Panc1 (cell line): ENCODE measurements around the gene DEDD2. TPM values are rescaled to one million over a fixed set of nuclear protein-coding genes. Genes with fewer than 3 reads are reported as not detected.

ENCODE experiments used
- ATAC-seq: fragments of 200-7000 bp; cut with Tn5 transposase; 2 replicates; pipeline ENCODE4 v1.9.1; 2020; ENCODE audit warnings: mild to moderate bottlenecking, moderate library complexity
- BruUV-seq: library from RNA; stranded (reverse); fragments of 400-500 nt; replicated peaks from 2 replicates; lab custom pipeline; 2021; lab: Mats Ljungman, UMichigan
- CTCF ChIA-PET: fragments of 300-600 bp; sonication (Branson Sonifier 250); formaldehyde crosslinking; loops from one replicate; lab custom pipeline; 2022; ENCODE audit warnings: antibody characterized with exemption; lab: Charles Lee
- POLR2A ChIA-PET: fragments of 300-600 bp; sonication (Branson Sonifier 250); formaldehyde crosslinking; loops from one replicate; lab custom pipeline; 2022; ENCODE audit warnings: antibody characterized with exemption; lab: Charles Lee
- DNase-seq: peaks from one replicate; pipeline ENCODE4 v3.0.0-alpha.2; 2010; ENCODE audit warnings: low read depth, low spot score
- H3K27ac ChIP-seq: 2 replicates; pipeline ENCODE4 v1.5.1; 2011; ENCODE audit warnings: mild to moderate bottlenecking, low read length, inconsistent platforms
- H3K27me3 ChIP-seq: fragments of 200-500 bp; sonication (Bioruptor generic); 2 replicates; pipeline ENCODE4 v1.6.0; 2014; ENCODE audit warnings: low read length, inconsistent platforms; ENCODE audit not compliant: control insufficient read depth, insufficient read depth
- H3K36me3 ChIP-seq: fragments of 200-500 bp; sonication (Bioruptor generic); 2 replicates; pipeline ENCODE4 v1.5.1; 2014; ENCODE audit warnings: inconsistent platforms, mild to moderate bottlenecking, low read length, moderate library complexity; ENCODE audit not compliant: control insufficient read depth, insufficient read depth
- H3K4me1 ChIP-seq: 2 replicates; pipeline ENCODE4 v1.5.1; 2011; ENCODE audit warnings: inconsistent platforms, mild to moderate bottlenecking, low read length, moderate library complexity; ENCODE audit not compliant: control insufficient read depth, insufficient read depth
- H3K4me3 ChIP-seq, 2 experiments: 2 replicates each; pipeline ENCODE4 v1.5.1; 2011 to 2012; ENCODE audit warnings: low read depth in 2 of 2, low read length in 2 of 2, mild to moderate bottlenecking in 2 of 2, inconsistent platforms in 1 of 2, moderate library complexity in 1 of 2
- H3K9me3 ChIP-seq: fragments of 200-500 bp; sonication (Bioruptor generic); 2 replicates; pipeline ENCODE4 v1.5.1; 2014; ENCODE audit warnings: low read depth, mild to moderate bottlenecking, inconsistent platforms, low read length, moderate library complexity; ENCODE audit not compliant: control insufficient read depth, insufficient read depth
- CTCF ChIP-seq: fragments of 450-650 bp; IDR thresholded peaks from 2 replicates; pipeline ENCODE4 v1.5.1; 2017; ENCODE audit warnings: mild to moderate bottlenecking
- POLR2AphosphoS5 ChIP-seq: IDR thresholded peaks from 2 replicates; pipeline ENCODE4 v1.6.1; 2012; ENCODE audit warnings: mild to moderate bottlenecking, low read depth, low read length, moderate library complexity
- SIN3A ChIP-seq: IDR thresholded peaks from 2 replicates; pipeline ENCODE4 v1.6.1; 2012; ENCODE audit warnings: low read depth, mild to moderate bottlenecking, low read length, moderate library complexity, borderline replicate concordance; ENCODE audit not compliant: insufficient read depth
- TCF7L2 ChIP-seq: IDR thresholded peaks from 2 replicates; pipeline ENCODE4 v1.6.1; 2011; ENCODE audit warnings: mild to moderate bottlenecking, low read depth, low read length, inconsistent platforms
- in situ Hi-C: cut with HindIII; loops from 2 replicates; pipeline ENCODE4 v1.10.0; 2016; ENCODE audit warnings: low sequenced_read_pairs, low pct_unique_long_range_greater_than_20kb
- intact Hi-C: fragments of 100-400 bp; cut with micrococcal nuclease; formaldehyde crosslinking; loops from one replicate; pipeline ENCODE4 v1.10.0; 2022; ENCODE audit not compliant: unreplicated experiment
- total RNA-seq: library from RNA; stranded (reverse); gene quantifications from one replicate; pipeline ENCODE4 v1.2.1, GENCODE V29; 2021; ENCODE audit not compliant: unreplicated experiment
- TF ChIP-seq, protein P1 (sequence below), 2 experiments: IDR thresholded peaks; 2 replicates each; pipeline ENCODE4 v1.6.1; 2011 to 2012; ENCODE audit warnings: low read depth in 2 of 2, control low read depth in 1 of 2, low read length in 1 of 2, mild to moderate bottlenecking in 1 of 2, moderate library complexity in 1 of 2; ENCODE audit not compliant: insufficient read depth in 1 of 2

Gene DEDD2
- total RNA-seq, 1 experiment from 2014 or later = 13.2 TPM

DNA sequence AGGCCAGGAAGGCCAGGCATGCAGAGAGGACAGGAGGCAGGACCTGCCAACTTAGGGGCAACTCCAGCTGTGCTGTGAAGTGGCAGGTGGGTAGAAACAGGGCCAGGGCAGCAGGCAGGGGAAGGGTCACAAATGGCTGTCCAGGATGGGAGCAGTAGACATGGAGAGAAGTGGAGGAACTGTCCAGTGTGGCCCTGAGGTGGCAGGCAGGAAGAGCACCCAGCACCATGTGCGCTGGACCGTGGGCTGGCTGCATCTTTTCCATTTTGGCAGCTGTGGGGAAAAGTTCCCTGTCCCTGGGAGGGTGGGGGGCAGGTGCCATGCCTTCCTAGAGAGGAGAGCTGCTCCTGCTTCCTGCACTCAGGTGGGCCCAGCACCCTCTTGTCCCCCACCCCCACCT, 13.8 kb downstream of the DEDD2 start:
- intact Hi-C loops (no loop called here), in situ Hi-C loops (no loop called here)
- no peaks in the 10 kb centered on the region; the same call in 1 of the 2 replicates for H3K36me3 ChIP-seq
- ChIA-PET POLR2A (no interaction called here), CTCF (no interaction called here)
- H3K4me3 ChIP-seq = no peak overlapping the region
- TF ChIP-seq CTCF = no peak
- TF ChIP-seq, protein P1, sequence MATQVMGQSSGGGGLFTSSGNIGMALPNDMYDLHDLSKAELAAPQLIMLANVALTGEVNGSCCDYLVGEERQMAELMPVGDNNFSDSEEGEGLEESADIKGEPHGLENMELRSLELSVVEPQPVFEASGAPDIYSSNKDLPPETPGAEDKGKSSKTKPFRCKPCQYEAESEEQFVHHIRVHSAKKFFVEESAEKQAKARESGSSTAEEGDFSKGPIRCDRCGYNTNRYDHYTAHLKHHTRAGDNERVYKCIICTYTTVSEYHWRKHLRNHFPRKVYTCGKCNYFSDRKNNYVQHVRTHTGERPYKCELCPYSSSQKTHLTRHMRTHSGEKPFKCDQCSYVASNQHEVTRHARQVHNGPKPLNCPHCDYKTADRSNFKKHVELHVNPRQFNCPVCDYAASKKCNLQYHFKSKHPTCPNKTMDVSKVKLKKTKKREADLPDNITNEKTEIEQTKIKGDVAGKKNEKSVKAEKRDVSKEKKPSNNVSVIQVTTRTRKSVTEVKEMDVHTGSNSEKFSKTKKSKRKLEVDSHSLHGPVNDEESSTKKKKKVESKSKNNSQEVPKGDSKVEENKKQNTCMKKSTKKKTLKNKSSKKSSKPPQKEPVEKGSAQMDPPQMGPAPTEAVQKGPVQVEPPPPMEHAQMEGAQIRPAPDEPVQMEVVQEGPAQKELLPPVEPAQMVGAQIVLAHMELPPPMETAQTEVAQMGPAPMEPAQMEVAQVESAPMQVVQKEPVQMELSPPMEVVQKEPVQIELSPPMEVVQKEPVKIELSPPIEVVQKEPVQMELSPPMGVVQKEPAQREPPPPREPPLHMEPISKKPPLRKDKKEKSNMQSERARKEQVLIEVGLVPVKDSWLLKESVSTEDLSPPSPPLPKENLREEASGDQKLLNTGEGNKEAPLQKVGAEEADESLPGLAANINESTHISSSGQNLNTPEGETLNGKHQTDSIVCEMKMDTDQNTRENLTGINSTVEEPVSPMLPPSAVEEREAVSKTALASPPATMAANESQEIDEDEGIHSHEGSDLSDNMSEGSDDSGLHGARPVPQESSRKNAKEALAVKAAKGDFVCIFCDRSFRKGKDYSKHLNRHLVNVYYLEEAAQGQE (IDR thresholded peaks at IDR 0.05; ENCODE audit: insufficient read depth in 1 of 2, low read depth in 2 of 2, low read length in 1 of 2) = peak; percentile 76 to 84
- ATAC-seq = no peak
- no peak for DNase-seq
- no peaks in the 10 kb centered on the region for H3K27me3 ChIP-seq
- H3K4me1 ChIP-seq = no peaks in the 10 kb centered on the region
- H3K9me3 ChIP-seq = no peaks in the 10 kb centered on the region
- H3K27ac ChIP-seq = no peak overlapping the region
- BruUV-seq = no TSS peak

DNA sequence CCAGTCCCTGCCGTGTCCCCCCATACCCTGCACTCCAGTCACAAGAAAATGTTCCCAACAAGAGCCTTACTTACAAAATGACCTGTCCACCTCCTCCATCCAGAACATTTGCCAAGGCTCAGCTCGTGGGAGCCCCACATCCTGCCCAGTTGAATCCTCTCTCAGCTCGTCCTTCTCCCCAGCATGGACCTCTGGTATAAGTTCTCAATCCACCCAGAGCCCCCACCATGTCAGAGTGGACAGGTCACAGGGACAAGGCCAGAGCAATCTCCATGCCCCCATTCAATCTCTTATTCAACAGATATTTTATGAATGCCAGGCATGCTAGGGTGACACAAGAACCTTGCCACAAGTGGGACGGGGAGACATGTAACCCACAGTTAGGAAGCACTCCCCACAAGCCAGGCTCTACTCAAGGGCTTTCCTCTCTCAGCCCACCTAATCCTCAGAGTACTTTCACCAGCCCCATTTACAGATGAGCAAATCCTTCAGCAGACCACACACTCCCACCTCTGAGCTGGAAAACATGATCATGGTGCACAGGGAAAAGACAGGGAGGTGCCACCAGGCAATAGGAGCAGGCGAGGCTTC, 15.1 kb downstream of the DEDD2 start:
- POLR2A ChIA-PET = no interaction called here
- H3K4me1 ChIP-seq = no peaks in the 10 kb centered on the region
- H3K4me3 ChIP-seq = no peak overlapping the region
- H3K27ac ChIP-seq = no peak overlapping the region
- TF ChIP-seq TCF7L2 (no peak), POLR2AphosphoS5 (no peak), SIN3A (no peak), CTCF (no peak)
- TF ChIP-seq, protein P1 (IDR thresholded peaks at IDR 0.05; ENCODE audit: insufficient read depth in 1 of 2, low read depth in 2 of 2, low read length in 1 of 2) = no peak
- H3K9me3 ChIP-seq = no peaks in the 10 kb centered on the region
- no peak for ATAC-seq
- in situ Hi-C loops = no loop called here
- DNase-seq = no peak
- H3K36me3 ChIP-seq = no peaks in the 10 kb centered on the region; the same call in 1 of the 2 replicates
- no TSS peak for BruUV-seq
- no peaks in the 10 kb centered on the region for H3K27me3 ChIP-seq
- intact Hi-C loops = no loop called here
- CTCF ChIA-PET = no interaction called here
